Measurements from ENCODE around the gene F11.
A peak's percentile ranks its signal among the peaks of the same experiment; 100 is the strongest.
"Not testable (repeated sequence)": the region's sequence is repeated elsewhere in the genome, so short reads cannot be mapped to it uniquely, and the experiment has no call there.

F11 gene

GRCh38 chr4:186250760-186251159 lies 15.2 kb upstream of the F11 start:
- DNase-seq, result no peak

DNA sequence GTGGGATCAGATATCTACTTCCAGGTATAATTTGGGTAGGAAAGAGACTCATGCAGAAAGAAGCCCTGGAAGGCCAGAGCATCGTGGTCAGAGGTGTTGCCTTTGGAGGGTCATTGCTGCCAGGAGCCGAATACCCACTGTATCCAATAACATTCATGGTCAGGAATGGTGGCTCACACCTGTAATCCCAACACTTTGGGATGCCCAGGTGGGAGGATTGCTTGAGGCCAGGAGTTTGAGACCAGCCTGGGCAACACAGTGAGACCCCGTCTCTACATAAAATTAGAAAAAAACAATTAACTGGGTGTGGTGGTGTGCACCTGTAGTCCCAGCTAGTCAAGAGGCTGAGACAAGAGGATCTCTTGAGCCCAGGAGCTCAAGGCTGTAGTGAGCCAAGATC lies 10.9 kb upstream of the F11 start:
- no peak for DNase-seq

GRCh38 chr4:186258216-186258811 lies 7.7 kb upstream of the F11 start:
- no peak for DNase-seq

GRCh38 chr4:186260117-186260503 lies 5.9 kb upstream of the F11 start:
- no peak for DNase-seq

DNA sequence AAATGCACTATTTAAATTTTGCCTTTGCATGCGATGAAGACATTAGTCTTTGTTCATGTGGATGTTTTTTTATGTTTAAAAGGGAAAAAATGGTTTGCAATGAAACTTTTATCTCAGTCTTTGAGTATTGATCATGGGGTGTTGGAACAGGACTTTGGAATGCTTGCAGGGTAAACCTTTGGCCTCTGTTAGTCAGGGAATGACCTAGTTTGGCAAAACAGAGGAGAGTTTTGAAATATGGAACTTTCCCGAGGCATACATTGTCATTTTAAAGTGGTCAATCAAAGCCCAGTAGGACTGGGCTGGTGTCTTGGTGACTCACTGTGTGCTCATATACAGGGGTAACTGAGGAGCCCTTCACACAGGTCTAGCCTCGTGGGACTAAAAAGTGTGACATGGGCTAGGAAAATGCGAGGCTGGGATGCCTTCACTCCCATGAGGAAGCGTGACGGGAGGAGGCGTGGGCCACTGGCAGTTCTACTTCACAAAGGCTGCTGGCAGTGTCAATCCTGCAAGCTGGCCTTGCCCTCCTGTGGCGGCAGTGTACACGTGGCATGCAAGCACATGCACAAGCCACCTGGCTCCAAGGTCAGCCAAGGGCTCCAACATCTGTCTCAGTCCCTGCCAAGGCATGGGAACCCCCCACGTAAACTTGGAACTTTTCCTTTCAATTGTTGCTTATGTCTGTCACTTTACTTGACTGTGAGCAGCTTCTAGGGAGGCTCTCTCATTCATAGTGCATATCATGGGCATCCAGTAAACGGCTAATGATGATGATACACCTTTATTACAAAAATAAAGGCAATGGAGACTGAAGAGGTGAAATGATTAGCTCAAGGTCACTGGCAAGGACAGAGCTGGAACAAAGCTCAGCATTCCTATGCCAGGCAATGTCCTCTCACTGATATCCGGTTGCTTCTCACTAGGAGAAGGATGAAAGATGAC lies 5.2 kb upstream of the F11 start:
- no peak for DNase-seq

GRCh38 chr4:186264660-186265059 lies 1.3 kb upstream of the F11 start:
- no peak for DNase-seq

GRCh38 chr4:186265250-186265649 lies 739 bp upstream of the F11 start:
- not testable (repeated sequence) for DNase-seq

GRCh38 chr4:186266729-186267456 lies 904 bp downstream of the F11 start:
- DNase-seq, result no peak

- DNase-seq, result no peak
Measured at GRCh38 chr4:186271081-186271678, 5.2 kb downstream of the F11 start.

- DNase-seq, result no peak
Measured at GRCh38 chr4:186272699-186273391, 6.9 kb downstream of the F11 start.

DNA sequence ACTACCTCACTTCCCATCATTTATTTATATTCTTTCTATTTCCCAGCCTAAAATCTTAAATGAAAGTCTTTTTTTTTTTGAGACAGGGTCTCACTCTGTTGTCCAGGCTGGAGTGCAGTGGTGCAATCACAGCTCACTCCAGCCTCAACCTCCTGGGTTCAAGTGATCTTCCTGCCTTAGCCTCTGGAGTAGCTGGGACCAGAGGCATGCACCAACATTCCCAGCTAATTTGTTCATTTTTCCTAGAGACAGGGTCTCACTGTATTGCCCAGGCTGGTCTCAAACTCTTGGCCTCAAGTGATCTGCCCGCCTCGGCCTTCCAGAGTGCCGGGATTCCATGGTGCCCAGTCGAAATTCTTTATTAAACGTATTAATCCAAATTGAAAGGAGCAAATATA lies 7.4 kb downstream of the F11 start:
- not testable (repeated sequence) for DNase-seq

- no peak for DNase-seq
Measured at GRCh38 chr4:186283311-186283710, 17.3 kb downstream of the F11 start.

DNA sequence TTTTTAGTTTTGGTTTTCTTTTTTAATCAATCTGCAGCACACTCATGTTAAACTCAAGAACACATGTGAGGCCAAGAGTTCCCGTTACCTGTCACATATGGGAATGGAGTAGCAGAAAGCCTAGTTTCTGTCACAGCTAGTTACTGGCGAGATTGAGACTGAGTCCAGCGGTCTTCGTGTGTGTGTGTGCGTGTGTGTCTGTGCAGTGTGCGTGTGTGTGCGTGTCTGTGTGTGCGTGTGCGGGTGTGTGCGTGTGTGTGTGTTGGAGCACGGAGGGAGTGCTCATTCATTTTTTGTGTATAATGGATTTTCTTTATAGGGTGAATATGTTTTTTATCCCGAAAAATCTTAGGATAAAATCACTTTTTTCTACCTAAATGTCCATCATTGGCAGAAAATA lies 19.2 kb downstream of the F11 start:
- no peak for DNase-seq

DNA sequence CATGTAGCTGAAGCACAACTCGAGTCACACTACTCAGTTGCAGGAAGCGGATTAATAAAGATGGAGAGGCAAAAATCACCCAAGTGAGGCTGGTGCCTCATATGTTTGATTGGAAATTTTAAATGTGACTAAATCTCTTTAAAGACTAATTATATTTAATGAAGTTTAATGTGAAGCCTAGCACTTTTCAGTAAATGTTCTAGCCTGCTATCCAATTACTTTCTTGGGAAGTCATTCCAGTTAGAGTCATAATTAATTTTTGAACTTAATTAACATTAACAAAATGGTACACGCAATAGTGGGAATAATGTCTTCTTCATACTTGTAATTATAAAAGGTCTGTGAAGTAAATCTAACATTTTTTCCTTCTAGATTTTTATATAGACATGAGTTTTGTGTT lies 20.6 kb downstream of the F11 start:
- no peak for DNase-seq

- DNase-seq, result no peak
Measured at GRCh38 chr4:186291256-186291890, 25.4 kb downstream of the F11 start.

DNA sequence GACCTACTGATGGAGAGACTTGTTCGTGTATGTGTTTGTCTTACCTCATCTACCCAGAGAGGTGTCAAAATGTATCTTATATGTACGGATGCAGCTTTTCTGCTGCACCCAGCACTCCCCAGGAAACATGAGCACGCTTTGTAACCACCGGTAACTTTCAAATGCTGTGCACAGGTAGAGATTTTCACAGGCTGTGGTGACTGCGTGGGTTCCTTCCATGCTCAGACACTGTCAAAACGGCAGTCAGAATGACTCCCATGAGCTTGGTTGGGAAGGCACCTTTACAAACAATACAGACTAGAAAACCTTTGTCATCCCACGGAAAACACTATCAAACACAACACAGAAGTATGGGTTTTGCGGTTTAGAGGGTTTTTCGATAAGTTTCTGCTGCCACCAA lies 28.2 kb downstream of the F11 start:
- DNase-seq, result no peak

GRCh38 chr4:186296481-186296880 lies 30.5 kb downstream of the F11 start:
- DNase-seq, result no peak

DNA sequence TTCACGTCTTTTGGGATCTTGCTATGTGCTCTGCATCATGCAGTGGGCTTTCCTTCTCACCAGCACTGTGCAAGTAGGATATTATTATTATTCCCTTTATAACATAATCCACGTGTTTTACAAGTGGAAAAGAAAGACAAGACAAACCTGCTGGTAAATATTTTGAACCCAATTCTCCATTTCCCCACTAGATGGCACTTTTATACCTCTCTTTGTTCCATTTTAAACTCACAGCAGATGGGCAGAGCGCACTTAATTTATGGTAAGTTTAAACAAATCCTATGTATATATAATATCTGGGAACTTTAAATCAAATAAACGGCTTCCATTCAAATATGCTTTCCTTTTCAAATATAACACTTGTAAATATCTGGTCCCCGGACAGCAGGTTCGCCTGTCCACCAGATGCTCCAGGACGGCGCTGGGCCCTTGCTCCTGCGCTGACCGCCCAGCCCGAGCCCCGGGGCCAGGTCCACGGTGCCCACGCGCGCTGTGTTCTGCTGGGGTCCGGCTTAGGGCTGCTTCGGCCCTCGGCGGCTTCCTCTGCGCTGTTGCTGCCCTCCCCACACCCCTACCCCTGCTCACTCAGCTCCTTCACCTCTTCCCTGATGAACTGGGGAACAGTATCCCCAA lies 31.1 kb downstream of the F11 start:
- DNase-seq, result peak; percentile 26

DNA sequence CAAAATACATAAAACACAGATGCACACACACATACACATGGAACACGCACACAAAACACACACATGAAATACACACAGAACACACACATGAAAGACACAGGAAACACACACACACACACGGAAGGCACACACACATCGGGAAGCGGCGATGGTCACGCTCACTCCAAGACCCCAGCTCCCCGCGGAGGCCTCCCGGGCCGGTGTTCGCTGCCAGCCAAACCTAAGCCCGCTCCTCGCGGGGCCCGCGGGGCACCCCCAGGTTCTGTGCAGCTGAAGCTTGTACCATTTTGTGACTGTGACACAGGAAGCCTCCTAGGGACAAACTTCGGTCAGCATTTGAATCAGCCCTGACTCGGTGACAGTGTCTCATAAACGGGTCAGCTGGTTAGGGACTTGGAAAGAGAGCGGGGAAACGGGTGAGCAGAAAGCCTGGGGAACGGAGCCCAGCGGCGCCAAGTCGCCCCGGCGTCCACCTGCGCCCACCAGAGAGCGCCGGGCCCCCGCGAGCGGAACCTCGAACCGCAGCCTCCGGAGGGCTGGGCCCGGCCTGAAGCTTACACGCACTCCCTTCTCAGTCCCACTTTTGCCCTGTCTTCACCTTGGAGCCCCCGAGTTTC lies 32.1 kb downstream of the F11 start:
- DNase-seq, result no peak

DNA sequence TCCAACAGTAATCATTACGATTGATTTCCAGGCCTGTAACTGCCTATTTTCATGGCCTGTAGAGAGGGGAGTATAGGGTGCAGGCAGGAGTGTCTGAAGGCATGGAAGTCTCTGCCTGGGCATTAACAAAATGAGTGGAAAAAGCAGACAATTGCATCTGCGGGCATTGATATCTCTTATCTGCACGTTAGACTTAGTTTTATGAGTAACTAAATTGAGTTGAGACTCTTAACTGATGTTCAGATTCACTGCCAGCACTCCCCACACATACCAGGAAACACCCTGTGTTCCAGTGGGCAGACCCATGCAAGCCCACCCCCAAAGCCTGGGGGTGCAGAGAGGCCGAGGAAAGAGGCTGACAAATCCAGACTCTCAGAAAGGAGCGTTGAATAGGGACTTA lies 33.3 kb downstream of the F11 start:
- no peak for DNase-seq

GRCh38 chr4:186300659-186301390 lies 34.8 kb downstream of the F11 start:
- DNase-seq, result no peak

All from CD4-positive, alpha-beta T cell treated with Interleukin-21 for 1 hour (primary cell).